NOMO-1 treated with dmso at 0.1 percent for 144 hours (cell line): Measurements from ENCODE around the gene PPP1R9A.

Experiments used
- DNase-seq: peaks from one replicate; lab custom pipeline; 2025; ENCODE audit not compliant: unreplicated experiment; lab: John Stamatoyannopoulos, UW

Gene PPP1R9A

GRCh38 chr7:95309951-95310350 lies 402.6 kb downstream of the PPP1R9A start:
- no peak for DNase-seq

GRCh38 chr7:95311389-95311788 lies 404.0 kb downstream of the PPP1R9A start:
- DNase-seq, result no peak

GRCh38 chr7:95312561-95312960 lies 405.2 kb downstream of the PPP1R9A start:
- no peak for DNase-seq

- no peak for DNase-seq
Measured at GRCh38 chr7:95316588-95316987, 409.2 kb downstream of the PPP1R9A start.

- DNase-seq, result no peak
Measured at GRCh38 chr7:95317546-95317945, 410.2 kb downstream of the PPP1R9A start.

- DNase-seq, result no peak
Measured at GRCh38 chr7:95317966-95318365, 410.6 kb downstream of the PPP1R9A start.

GRCh38 chr7:95318501-95319100 lies 411.2 kb downstream of the PPP1R9A start:
- no peak for DNase-seq

GRCh38 chr7:95319570-95319969 lies 412.2 kb downstream of the PPP1R9A start:
- DNase-seq, result no peak

- no peak for DNase-seq
Measured at GRCh38 chr7:95320651-95321050, 413.3 kb downstream of the PPP1R9A start.

GRCh38 chr7:95321720-95322119 lies 414.3 kb downstream of the PPP1R9A start:
- no peak for DNase-seq

GRCh38 chr7:95322396-95322795 lies 415.0 kb downstream of the PPP1R9A start:
- no peak for DNase-seq

GRCh38 chr7:95322854-95323253 lies 415.5 kb downstream of the PPP1R9A start:
- DNase-seq, result no peak

GRCh38 chr7:95323410-95324129 lies 416.2 kb downstream of the PPP1R9A start:
- DNase-seq, result no peak

- DNase-seq, result no peak
Measured at GRCh38 chr7:95324431-95324830, 417.0 kb downstream of the PPP1R9A start, which contains the start of gene PON1. TSS of gene PON1 (minus strand) at chr7:95324532. CDS start at chr7:95324475, 57 bp downstream.

- no peak for DNase-seq
Measured at GRCh38 chr7:95327356-95327755, 420.0 kb downstream of the PPP1R9A start.

GRCh38 chr7:95330204-95330960 lies 423.0 kb downstream of the PPP1R9A start:
- DNase-seq, result no peak

GRCh38 chr7:95330961-95331337 lies 423.6 kb downstream of the PPP1R9A start:
- no peak for DNase-seq

- no peak for DNase-seq
Measured at GRCh38 chr7:95334447-95334846, 427.1 kb downstream of the PPP1R9A start.

- DNase-seq, result no peak
Measured at GRCh38 chr7:95335093-95335492, 427.7 kb downstream of the PPP1R9A start.

- DNase-seq, result no peak
Measured at GRCh38 chr7:95338832-95339231, 431.4 kb downstream of the PPP1R9A start.

- DNase-seq, result no peak
Measured at GRCh38 chr7:95340491-95340890, 433.1 kb downstream of the PPP1R9A start.

- DNase-seq, result no peak
Measured at GRCh38 chr7:95342029-95342428, 434.6 kb downstream of the PPP1R9A start.
